ENCODE results near the gene NAPB.

Gene NAPB

DNA sequence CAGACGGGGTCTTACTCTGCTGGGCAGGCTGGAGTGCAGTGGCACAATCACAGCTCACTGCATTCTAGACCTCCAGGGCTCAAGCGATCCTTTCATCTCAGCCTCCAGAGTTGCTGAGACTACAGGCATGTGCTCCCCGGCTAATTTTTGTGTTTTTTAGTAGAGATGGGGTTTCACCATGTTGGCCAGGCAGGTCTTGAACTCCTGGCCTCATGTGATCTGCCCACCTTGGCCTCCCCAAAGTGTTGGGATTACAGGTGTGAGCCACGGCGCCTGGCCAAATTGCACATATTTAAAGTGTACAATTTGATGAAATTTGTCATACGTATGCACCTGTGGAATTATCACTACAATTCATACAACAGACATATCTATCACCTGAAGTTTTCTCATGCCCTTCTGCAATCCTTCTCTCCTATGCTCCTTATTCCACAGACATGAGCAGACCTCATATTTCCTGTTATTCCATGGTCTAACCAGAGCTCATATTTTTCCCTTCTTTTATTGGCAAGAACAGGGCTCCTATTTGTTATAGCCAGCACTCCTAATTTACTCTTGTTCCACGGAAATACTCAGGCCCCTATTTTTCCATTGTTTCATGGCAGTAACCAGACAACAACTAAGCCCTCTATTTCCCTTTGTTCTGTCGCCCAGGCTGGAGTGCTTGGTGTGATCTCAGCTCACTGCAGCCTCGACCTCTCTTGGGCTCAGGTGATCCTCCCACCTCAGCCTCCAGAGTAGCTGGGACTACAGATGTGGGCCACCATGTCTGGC is 16.0 kb upstream of the NAPB start:
- DNase-seq: no peak

DNA sequence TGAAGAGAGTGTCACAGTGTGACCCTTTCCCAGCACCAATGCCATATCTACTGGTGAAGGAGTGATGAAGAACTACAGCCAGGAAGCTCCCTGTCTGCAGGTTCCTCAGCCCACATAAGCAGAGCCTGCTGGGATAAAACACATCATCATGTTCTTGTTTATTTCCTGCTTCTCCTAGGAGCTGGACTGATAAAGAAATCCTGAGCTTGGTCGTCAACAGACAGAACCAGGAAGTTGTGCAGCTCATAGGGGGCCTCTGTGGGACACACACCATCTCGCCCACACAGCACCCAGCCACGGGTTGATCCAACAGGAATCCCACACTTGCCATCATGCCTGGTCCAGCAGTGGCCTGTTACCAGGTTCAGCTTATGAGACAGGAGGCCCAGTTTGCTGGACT is 15.4 kb upstream of the NAPB start:
- DNase-seq: peak; percentile 55

DNA sequence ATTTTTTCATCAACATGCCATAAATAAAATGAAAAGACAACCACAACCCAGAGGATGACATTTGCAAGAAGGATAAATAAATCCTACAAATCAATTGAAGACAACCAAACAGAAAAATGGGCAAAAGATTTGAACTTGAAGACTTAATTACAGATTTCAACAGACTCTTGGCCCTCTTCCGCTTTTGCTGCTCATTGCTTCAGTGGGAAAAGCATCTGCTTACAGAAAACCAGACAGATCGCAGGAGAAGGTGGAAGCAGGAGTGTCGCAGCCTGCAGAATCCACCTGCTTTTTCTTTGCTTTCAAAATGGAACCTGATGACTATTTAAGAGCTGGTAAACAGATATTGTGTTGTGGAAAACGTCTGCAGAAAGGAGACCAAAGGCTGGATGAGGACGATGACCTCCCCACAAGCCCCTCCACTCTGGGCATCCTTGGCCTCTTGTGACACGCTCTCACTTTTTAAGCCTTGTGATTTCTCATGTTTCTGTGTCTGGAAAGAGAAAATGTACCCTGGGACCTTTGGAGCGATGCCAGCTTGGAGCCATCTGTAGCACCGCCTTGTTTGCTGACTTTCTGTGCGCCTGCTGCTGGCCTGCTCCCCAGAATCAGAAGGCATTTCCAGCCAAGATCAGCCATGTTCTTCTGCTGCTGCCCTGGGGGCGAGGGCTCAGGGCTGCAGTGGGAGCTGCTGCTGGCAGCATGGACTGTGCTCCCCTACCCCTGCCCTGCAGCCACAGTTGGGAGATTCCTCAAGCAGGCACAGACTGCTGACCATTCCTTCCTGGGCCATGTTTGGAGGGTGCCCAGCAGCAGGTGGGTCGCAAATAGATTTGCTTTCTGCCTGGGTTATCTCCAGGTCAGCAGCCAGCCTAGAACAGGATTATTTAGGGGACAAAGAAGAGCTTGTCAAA is 14.6 kb upstream of the NAPB start:
- DNase-seq: peak; percentile 71

DNA sequence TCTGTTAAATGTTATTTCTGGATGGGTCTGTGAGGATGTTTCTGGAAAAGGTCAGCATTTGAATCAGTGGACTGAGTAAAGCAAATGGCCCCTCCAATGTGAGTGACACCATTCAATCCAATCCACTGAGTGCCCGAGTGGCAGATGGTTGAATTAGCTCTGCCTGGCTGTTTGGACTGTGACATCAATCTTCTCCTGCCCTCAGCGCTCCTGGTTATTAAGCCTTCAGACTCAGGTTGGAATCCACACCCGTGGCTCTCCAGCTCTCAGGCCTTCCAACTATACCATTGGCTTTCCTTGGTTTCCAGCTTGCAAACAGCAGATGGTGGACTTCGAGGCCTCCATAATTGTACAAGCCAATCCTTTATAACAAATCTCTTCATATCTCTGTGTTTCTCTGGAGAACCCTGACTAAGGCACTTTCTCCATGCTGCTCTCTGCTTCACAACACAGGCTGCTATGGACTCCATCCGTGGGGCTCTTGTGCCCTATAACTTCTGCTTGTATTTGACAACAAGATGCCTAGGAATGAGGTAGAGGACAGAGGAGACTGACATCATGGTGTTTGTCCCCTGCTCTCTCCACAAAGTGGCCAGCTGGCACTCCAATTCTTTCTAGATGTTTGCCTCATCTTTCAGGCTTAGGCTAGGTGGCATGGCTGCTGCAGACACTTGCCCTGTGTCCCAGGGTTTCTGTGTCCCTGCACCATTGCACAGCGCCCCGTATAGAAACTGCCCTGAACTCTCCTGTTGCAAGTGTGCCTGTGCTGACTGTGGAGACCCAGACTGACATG is 13.4 kb upstream of the NAPB start:
- no peak for DNase-seq

DNA sequence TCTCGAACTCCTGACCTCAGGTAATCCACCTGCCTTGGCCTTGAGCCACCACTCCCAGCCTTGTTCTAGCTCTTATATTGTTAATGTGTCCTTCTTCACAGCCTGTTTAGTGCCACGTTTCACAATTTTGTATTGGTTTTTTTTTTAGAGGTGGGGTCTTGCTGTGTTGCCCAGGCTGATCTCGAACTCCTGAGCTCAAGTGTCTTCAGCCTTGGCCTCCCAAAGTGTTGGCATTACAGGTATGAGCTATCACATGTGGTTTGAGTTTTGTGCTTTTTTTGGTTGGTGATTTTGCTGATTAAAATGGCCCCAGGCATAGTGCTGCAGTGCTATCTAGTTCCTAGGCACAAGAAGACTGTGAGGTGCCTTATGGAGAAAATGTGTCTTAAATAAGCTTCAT is 12.3 kb upstream of the NAPB start:
- no peak for DNase-seq

DNA sequence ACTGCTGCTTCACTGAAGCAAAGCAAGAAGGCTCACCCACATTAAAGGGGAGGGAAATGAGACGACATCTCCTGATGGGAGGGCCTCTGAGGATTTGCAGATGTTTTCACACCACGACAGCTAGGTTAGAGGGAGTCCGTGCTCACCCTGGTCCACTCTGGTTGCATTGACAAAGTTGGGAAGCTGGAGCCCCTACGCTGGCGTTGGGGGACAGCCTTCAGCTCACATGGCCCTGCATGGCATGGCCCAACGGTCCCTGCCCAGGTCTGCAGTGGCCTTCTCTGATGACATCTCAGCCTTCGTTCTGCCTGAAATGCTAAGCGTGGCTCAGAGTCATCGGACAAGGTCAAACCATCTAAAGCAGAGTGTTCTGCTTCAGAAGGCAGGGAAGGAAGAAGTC is 3.8 kb upstream of the NAPB start:
- no peak for DNase-seq

DNA sequence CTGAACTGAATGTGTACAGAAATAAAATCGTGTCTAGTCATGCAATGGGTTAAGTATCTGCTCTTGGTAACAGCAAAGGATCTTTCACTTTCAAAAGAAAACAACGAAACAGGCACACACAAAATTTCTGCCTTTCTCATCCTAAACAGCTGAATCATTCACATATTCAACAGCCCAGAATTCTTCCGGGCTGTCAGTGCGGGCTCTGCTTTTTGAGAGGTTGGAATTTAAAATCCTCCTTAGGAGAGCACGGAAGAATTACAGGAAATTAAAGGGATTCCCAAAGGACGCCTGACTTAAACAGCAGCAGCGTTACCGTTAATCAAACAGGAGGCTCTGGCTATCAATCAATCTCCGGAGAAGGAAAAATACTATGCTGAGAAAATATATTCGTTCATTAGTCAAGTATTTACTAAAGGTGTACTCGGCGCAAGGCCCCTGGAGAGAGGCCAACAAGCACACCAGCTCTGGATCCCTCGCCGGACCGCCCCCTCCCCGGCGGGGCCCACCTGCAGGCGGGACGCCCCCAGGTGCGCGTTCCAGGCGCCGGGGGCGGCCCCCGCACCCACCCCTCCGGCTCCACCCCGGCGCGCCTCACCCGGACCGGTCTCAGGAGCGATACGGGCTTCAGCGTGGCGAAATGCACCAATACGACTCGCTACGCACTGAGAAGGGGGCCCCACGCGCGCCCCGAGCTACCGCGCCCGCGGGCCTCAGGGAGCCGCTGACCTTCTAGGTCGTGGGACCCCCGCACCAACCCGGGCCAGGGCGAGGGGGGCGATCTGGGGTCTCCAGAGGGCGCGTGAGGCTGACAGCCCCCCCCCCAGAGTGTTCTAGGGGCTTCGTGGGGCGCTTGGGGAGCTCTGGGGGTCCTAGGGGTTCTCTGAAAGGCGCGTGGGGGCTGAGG is 1.0 kb downstream of the NAPB start:
- DNase-seq: peak; percentile 37

DNA sequence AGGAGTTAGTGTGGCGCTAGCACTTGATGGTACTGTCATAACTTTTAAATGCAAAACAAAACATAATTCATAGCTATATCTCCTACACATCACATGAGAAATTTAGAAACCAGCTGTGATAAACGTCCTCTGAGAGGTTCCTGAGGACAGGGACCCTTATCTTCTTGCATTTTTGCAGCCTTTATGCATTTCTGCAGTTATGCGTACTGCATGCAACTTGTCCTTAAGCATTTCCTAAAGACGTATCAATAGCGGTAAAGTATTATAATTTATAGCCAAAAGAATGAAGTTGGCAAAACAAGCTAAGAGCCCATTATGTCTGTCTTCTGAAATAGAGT is 1.7 kb downstream of the NAPB start:
- no peak for DNase-seq

DNA sequence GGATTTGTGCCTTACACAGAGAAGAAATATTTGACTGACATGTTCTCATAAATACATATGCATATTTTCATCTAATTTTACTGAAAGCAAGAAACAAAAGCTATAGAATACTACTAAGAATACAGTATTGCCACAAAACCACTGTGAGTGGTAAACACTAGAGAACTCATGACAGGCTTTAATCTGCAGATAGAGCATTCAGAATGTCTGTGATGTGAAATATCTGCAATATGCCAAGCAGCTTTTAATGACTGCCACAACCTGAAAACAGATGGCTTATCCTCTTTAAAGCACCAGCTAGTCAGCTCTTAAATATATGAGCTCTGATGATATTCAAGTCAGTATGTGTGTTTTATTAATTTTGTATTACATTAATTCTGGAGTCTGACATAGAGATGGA is 3.4 kb downstream of the NAPB start:
- DNase-seq: no peak

DNA sequence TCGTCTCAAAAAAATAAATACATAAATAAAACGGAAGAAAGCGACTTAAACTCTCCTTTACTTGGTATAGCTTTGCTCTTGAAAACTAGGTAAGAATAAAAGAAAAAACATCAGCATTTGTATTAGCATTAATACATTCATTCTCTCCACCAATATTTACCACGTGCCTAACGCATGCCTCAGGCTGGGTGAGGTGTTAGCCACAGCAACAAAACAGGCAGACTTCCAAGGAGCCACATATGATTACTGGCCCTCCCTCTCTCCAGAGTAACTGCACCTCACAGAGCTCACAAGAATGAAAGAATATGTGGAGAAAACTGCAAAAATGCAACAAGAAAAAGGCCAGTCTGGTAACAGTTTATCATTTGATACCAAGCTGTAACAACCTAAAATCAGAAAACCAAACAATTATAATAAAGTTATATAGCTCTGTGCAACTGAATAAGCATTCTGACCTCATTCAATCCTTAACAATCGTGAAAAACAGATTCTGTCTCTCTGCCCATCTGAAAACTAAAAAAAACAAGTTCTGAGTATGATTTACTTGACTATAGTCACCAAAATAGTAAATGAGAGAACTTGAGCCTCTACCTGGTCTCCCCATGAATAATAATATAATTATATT is 5.2 kb downstream of the NAPB start:
- DNase-seq: no peak

DNA sequence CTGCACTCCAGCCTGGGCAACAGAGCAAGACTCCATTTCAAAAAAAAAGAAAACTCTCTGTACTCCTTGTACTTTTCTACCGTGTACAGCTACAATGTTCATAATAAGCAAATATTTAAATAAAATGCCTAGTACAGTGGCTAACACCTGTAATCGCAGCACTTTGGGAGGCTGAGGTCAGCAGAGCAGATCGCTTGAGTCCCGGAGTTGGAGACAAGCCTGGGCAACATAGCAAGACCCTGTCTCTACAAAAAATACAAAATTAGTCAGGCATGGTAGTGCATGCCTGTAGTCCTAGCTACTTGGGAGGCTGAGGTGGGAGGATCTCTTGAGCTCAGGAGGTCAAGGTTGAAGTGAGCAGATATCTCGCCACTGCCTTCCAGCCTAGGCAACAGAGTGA is 5.7 kb downstream of the NAPB start:
- no peak for DNase-seq

DNA sequence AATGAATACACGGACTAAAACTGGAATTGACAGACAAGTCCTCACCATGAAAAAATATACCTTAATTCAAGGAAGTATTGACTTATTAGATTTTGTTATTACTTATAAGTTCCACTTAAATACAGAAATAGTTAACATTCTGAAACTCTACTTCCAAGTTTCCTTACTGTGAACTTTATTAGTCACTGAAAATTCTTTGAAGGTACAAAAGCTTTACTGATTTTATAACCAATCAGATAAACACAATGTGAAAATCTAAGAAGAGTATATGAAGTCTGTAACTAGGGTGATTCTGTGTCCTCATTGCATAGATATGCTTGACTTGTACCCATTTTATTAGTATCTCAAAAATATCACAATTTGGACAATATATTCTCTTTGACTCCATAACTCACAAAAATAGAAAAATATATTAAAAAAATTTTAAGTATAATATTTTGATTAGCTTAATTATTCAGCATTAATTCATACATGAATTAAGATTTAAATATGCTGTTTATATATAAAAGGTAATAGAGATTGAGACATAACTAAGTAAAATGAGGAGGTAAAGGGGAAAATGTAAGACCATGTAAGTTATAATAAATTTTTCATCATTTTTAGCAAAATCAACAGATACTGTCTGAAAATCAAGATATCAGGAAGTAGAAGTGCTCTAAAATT is 6.6 kb downstream of the NAPB start:
- no peak for DNase-seq

DNA sequence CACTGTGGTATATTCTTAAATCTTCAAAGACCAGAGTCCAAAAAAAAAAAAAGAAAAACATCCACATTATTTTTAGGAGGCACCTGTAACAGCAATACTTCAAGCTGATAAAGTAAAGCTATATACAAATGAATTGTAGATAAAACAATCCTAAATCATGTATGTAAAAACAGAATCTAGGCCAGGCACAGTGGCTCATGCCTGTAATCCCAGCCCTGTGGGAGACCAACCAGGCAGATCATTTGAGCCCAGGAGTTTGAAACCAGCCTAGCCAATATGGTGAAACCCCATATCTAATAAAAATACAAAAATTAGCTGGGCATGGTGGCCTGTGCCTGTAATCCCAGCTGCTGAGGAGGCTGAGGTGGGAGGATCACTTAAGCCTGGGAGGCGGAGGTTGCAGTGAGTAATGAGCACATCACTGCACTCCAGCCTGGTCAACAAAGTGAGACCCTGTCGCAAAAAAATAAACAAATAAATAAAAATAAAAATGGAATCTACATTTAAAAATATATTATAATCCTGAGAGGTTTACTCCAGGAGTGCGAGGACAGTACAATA is 7.3 kb downstream of the NAPB start:
- DNase-seq: no peak

DNA sequence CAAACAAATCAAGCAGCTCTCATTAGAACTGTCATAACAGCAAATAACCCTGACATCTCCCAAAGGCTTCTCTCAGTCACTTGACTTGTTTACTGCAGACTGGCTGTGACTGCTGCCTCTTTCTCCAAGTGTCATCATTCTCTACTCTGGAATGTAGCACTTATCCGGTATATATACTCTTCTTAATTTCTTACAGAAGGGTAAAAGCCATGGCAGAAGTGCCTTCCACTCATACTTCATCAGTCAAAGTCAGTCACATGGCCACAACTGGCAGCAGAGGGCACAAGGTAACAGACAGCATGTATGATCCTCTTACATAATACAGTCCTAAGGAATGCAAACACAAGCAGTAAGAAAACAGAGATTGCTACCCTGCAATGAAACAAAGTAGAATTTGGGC is 9.3 kb downstream of the NAPB start:
- no peak for DNase-seq

DNA sequence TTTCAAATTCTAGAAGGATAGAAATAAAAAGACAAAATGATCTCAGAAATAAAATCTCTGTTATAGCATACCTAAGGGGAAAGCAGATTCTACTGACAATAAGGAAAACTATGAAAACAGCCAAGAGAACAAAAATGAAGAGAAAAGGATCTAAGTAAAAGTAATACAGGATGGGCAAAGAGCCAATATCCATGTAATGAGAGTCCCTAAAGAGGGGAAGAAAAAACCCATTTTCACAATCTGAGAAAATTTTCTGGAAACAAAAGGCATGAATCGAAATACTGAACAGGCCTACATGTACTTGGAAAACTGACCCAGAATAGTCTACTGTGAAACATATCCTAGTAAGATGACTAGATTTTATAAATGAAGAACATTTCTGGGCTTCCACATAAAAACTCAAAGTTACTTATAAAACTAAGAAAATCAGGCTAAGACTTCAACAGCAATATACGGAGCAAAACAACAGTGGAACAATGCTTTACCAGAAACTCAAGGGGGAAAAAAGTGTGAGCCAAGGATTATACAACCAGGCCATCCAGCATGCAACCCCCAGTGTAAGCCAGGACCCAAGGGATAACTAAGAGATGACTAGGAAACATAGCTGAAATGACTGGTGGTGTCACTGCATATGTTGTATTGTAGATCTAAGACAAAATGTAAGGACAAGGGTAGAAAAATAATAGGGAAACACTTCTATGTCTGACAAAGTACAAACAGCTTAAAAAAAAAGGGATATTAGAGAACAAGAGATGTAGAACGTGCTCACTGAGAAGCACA is 10.2 kb downstream of the NAPB start:
- DNase-seq: no peak

DNA sequence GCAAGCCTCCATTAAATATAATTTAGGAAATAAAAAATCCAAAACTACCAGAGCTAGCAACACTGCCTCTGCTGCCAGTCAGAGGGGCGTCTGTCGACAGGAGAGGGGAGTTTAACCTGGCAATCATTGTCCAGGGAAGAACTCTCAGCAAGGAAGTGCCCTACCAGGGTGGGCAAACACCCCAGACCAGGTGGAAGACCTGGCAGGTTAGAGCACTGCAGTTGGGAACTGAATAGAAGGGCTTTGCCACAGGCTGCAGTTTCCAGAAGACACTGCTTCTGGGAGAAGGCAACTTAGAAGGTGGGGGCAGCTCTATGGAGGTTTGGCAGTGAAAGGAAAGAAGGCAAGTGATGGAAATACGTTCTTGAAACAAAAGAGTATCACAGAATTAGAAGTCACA is 11.5 kb downstream of the NAPB start:
- no peak for DNase-seq

DNA sequence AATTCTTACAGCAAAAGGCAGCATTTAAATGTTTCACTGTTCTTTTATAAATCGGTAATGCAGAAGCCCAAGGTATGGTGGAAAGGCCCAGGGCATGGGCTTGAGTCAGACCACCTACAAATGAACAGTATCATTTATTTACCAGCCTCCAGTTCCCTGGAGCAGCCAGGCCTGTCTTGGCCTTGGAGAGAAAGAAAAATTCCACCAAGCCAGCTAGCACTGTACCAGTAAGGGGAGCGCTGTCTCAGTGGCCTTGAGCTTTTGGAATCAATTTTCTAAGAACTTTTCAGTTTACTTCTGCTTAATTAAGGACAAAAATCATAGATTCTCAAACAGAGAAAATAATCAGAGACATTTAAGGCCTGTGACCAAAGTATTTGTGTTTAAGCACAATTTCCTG is 12.3 kb downstream of the NAPB start:
- no peak for DNase-seq

DNA sequence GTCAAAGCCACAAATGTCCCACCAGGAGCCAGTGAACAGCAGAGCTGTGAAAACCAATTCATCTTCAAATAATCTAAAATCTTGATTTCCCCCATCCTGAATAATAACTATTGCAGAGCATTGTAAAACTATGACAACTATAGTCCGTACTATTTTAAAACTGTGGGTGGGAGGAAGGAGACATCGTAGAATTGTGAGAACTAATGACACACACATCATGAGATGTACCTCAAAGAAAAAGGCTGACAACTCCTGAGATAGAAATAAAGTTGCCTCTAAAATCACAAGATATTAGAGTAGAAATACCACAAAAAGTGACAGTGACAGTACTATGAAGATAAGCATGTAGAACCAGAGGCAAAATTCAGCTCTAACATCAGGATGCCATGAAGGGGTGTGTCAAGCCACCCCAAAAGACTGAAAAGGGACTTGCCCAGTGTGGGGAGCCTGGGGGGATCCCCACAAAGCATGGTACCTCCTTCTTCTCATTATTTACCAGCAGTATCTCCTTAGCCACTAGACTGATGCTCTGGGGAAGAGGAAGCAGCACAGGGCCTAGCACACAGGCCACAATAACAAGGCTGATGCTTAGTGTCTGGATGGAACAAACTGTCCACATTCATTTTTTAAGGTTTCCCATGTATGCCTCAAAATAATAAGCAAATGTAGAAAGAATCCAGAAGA is 13.4 kb downstream of the NAPB start:
- no peak for DNase-seq

DNA sequence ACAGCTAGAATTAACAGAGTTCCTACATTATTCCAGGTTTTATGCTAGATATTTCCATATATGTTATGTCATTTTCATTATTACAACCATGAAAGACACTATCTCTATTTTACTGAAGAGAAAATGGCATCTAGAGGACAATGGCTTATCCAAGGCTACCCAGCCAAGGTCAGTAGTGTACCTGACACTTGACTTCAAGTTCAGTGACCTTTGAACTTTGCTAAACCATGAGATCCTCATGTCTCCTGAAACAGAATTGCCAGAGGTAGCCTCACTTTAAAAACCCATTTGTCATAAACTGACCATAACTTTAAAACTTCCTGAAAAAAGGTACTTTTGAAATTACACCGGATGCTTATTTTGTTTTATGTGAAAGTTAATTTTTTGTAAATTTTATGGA is 14.4 kb downstream of the NAPB start:
- no peak for DNase-seq

DNA sequence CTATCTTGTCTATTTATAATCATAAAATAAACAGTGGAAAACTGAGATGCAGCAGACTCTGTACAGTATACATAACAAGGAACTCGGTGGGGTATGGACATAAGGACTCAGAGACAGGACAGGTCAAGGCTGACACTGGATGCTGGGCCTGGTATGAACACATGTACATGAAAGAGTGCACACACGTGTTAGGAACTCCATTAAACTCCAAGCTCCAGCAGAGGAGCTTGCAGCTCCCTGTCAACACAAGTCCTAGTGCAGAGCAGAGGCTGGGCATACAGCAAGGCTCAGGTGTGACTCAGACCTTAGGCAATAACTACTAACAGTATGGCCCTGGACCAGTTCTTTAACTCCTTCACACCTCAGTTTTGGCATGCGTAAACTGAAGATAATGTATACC is 17.1 kb downstream of the NAPB start:
- no peak for DNase-seq
